ELR (cell line): ENCODE data around the gene TTC17.
"Not testable (repeated sequence)": the region's sequence is repeated elsewhere in the genome, so short reads cannot be mapped to it uniquely, and the experiment has no call there.

Experiments used
- DNase-seq: peaks from one replicate; pipeline ENCODE4 v3.0.0-alpha.2; 2015; ENCODE audit warnings: low read depth

The TTC17 gene

DNA sequence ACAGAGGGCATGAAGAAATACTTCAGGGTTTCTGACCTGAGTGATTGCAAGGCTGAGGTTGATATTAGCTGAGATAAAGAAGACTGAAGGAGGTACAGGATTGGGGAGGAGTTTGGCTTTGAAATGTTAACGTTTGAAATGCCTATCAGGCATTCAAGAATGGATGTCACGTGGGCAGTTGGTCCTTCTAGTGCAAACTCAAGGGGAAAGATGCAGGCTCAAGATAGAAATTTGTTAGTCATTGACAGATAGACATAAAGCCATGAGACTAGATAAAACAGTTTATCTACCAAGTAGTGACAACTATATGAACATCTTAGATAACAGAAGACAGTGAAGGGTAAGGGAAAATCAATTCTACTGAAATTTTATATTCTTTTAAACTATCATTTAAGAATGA is 23.1 kb downstream of the TTC17 start:
- DNase-seq, result no peak

GRCh38 chr11:43382614-43383013 is 23.9 kb downstream of the TTC17 start:
- no peak for DNase-seq

DNA sequence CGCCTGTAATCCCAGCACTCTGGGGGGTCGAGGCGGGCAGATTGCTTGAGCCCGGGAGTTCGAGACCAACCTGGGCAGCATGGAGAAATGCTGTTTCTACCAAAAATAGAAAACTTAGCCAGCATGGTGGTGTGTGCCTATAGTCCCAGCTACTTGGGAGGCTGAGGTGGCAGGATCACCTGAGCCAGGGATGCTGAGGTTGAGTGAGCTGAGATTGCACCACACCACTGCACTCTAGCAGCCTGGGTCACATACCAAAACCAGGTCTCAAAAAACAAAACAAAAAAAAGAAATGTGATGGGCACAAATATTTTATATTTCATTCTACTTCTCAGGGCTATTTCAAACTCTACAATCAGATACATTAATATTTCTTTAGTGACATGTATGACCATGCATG is 25.7 kb downstream of the TTC17 start:
- no peak for DNase-seq

GRCh38 chr11:43392713-43393112 is 34.0 kb downstream of the TTC17 start:
- DNase-seq, result no peak

DNA sequence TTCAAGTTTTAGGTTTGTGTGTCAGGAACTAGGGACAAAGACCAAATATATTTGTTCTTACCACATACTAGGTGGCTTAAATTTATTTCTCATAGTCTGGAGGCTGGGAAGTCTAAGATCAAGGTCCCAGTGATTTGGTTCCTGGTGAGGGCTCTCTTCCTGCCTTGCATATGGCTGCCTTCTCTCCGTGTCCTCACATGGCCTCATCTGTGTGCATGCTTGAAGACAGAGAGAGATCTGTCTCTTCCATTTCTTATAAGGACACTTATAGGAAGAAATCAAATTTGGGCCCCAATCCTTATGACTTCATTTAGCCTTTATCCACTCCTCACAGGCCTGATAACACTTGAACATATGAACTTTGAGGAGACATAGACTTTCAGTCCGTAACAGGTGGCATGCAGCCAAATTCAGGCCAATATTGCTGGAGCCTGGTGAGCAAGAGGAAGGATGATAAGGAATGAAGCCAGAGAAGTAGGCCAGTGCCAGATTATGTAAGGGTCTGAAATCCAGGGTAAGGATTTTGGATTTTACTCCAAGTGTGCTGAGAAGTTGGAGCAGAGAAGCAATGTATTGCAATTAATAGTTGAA is 35.1 kb downstream of the TTC17 start:
- no peak for DNase-seq

DNA sequence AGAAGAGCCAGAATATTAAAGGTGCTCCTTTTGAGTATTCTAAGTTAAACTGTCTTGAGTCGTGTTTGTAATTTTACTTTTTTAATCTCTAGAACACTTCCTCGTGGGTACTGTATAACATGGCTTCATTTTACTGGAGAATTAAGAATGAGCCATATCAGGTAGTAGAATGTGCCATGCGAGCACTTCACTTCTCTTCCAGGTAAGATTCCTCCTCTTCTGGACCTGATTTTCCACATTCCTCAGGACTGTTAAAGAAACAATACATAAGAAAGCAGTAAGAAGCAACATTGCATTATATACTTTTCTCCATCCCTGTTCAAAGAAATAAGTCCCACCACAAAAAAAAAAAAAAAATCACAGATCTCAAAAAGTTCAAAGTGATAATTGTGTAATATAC is 37.9 kb downstream of the TTC17 start:
- no peak for DNase-seq

- no peak for DNase-seq
These were observed 38.5 kb downstream of the TTC17 start for GRCh38 chr11:43397251-43397650.

GRCh38 chr11:43399983-43400630 is 41.4 kb downstream of the TTC17 start:
- DNase-seq, result peak; percentile 21

- DNase-seq, result no peak
These were observed 42.5 kb downstream of the TTC17 start for GRCh38 chr11:43401252-43401651.

DNA sequence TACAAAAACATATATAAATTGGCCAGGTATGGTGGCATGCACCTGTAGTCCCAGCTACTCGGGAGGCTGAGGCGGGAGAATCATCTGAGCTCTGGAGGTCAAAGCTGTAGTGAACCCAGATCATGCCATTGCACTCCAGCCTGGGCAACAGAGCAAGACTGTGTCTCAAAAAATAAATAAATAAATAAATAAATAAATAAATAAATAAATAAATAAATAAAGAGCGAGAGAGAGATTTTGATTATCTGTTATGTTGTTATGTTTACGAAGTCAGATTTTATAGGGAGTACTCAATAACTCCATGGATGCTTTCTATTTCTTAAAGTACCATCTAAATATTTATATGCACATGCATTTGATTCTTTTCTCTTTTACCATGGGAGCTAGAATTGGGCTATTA is 43.1 kb downstream of the TTC17 start:
- not testable (repeated sequence) for DNase-seq

GRCh38 chr11:43403357-43404231 is 44.9 kb downstream of the TTC17 start:
- DNase-seq, result no peak

DNA sequence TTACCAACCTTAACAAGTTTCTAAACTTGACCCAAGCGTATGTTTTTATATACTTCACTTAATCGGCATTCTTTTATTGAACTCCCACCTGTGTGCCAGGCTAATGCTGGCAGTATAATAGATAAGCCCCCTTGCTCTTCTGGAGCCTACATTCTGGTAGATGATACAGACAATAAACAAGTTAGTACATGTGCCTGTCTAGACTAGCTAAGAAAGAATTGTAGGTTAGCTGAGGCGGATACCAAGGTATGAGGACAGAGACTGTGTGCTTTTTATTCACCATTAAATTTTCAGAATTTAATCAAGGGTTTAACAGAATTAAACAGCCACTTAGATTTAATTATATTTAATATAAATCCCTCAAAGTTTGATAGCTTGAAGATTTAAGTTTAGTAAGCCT is 45.7 kb downstream of the TTC17 start:
- DNase-seq, result no peak

DNA sequence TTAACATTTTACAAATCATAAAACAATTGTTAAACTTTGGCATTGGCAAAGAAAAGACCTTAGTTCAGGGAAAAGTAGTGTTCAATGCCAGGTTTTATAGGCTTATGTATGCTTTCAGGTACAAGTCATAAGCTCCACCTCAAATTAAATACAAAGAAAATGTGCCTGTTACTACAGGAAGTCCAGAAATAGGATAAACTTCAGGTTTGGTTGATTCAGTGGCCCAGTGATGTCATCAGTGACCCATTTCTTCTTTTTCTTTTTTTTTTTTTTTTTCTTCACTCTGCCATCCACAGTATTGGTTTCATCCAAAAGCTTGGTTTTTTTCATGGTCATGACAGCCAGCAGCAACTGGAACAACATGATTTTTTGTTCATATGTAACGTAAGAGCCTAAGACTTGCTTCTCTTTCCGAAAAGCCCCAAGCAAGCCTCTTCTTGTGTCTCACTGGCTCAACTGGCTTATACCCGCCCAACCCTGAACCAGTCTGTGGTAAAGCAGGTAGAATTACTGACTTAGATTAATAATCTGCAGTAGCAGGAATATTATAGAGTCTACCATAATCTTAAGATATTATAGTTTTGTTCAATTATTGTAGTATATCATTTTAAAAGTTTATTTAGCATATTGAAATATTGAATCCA is 46.2 kb downstream of the TTC17 start:
- DNase-seq, result no peak

DNA sequence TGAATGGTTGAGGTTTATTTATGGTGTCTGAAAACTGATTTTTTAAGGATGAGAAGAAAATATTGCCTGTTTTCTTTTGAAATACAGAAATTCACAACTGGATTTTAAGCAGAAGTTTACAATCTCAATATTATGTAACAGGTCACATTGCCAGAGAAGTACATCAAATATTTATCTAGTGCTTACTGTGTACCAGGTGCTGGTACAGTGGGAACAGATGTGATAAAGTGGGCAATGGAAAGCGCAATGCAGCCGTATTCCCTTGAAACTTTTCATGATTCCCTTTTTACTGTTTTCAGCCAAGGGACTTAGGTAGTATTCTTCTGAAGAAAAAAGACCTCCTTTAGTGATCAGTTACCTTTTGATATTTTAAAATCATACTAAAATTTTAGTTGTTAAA is 49.6 kb downstream of the TTC17 start:
- DNase-seq, result no peak

DNA sequence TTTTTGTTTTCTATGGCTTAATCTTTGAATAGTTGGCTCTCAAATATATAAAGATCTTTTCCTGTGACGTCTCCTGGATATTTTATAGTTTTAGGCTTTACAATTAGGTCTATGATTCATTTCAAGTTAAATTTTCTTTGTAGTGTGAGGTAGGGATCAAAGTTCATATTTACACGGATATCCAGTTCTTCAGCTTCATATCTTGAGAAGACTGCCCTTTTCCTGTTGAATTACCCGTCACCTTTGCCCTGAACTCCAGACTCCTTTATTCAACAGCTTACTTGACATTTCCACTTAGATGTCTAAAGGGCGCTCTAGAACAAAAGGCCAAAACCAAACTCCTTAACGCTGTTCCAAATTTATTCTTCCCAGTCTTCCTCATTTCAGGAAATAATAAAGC is 51.7 kb downstream of the TTC17 start:
- DNase-seq, result no peak

DNA sequence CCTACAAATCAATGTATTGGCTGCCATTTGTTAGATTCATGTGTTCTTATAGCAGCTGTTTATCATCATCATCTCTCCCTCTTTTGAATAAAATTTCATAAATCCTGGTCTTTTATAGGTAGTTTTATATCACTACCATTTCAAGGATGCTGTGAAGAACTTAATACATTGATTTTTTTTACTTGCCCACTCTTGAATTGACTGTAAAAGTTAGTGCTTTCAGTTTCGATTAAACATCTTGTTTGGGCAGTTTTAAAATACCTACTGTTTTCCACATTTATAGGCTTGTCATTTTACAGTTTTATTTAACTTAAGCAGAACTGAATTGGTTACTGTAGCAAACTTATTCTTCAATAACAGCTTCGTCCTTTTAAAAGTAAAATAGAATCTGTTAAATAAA is 59.5 kb downstream of the TTC17 start:
- no peak for DNase-seq

DNA sequence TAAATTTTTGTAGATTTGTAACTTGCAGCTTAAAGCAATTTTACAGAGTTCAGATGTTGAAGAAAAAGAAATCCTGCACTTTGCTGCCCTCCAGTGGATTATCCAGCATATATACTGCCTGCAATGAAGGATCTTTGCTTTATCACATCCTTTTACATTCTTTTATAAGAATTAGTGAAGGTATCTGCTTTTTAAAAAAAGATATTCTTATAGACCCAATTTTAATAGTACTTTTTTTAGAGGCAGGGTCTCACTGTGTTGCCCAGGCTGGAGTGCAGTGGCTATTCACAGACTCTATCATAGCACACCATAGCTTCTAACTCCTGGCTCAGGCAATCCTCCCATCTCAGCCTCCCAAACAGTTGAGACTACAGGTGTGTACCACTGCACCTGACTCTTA is 60.7 kb downstream of the TTC17 start:
- peak; percentile 63 for DNase-seq

DNA sequence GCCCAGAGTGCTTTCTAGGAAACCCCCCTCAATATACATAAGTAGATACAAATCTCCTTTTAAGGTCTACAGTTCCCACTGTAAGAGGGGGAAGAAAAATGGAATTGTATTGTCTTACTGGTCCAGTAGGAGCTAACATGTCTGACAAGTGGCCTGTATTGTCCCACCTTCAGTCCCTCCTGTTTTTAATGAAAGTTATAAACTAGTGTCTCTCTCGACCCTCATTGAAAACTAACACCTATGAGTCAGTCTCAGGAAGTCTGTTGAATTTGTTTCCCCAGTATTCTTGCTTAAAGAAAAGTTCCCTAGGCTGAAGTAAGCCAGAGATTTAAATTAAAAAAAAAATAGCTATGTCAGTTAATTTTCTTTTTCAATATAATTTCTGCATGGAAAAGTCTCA is 69.3 kb downstream of the TTC17 start:
- DNase-seq, result no peak

- not testable (repeated sequence) for DNase-seq
These were observed 72.2 kb downstream of the TTC17 start for GRCh38 chr11:43430916-43431315.

DNA sequence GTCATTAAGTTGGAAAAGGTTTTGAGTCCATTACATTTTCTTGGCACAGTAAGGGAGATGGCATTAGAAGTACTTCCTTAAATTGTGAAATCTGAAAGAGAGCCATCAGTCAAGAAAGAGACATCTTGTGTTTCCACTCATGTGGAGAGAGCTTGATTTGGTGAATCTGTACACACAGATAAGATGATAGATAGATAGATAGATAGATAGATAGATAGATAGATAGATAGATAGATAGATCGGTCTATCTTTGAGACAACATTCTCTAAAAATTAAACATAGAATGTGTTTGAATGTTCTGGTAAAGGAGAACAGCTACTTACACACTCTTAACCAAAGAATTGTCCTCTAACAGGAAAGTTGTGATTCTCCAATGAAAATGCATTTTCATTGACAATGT is 76.2 kb downstream of the TTC17 start:
- DNase-seq, result no peak

- no peak for DNase-seq
These were observed 81.8 kb downstream of the TTC17 start for GRCh38 chr11:43440486-43440885.

GRCh38 chr11:43443811-43444210 is 85.1 kb downstream of the TTC17 start:
- no peak for DNase-seq

GRCh38 chr11:43447151-43447550 is 88.4 kb downstream of the TTC17 start:
- no peak for DNase-seq
